Neuronal stem cell (in vitro differentiated cells): ENCODE results near the gene TSC22D4.

Source experiments
- DNase-seq: peaks from one replicate; pipeline ENCODE4 v3.0.0-alpha.2; 2013; ENCODE audit warnings: low spot score
- H2AFZ ChIP-seq: one replicate; pipeline ENCODE4 v1.6.1; 2013; ENCODE audit warnings: mild to moderate bottlenecking, low read length, inconsistent platforms
- H2AK5ac ChIP-seq: 2 replicates; pipeline ENCODE4 v1.6.1; 2013; ENCODE audit warnings: low read depth, mild to moderate bottlenecking, inconsistent platforms, low read length, moderate library complexity, mixed read lengths
- H2BK120ac ChIP-seq: 2 replicates; pipeline ENCODE4 v1.6.1; 2013; ENCODE audit warnings: low read depth, mild to moderate bottlenecking, inconsistent platforms, low read length, moderate library complexity, mixed read lengths
- H2BK12ac ChIP-seq: one replicate; pipeline ENCODE4 v1.6.1; 2013; ENCODE audit warnings: low read length, inconsistent platforms
- H2BK15ac ChIP-seq: 2 replicates; pipeline ENCODE4 v1.6.1; 2013; ENCODE audit warnings: mild to moderate bottlenecking, low read length, inconsistent platforms, mixed read lengths
- H2BK5ac ChIP-seq: one replicate; pipeline ENCODE4 v1.6.1; 2013; ENCODE audit warnings: inconsistent platforms, mild to moderate bottlenecking, low read length, moderate library complexity
- H3K14ac ChIP-seq: one replicate; pipeline ENCODE4 v1.6.1; 2013; ENCODE audit warnings: low read length, inconsistent platforms
- H3K18ac ChIP-seq: 2 replicates; pipeline ENCODE4 v1.6.1; 2013; ENCODE audit warnings: low read length, inconsistent platforms
- H3K23ac ChIP-seq: 2 replicates; pipeline ENCODE4 v1.6.1; 2013; ENCODE audit warnings: low read depth, mild to moderate bottlenecking, mixed read lengths, low read length, inconsistent platforms; ENCODE audit not compliant: poor library complexity
- H3K27ac ChIP-seq: replicated peaks from 3 replicates; pipeline ENCODE4 v1.5.1; 2013; ENCODE audit warnings: low read length, inconsistent platforms
- H3K27me3 ChIP-seq, 3 experiments: 2 replicates each; pipeline ENCODE4 v1.6.1; 2013; ENCODE audit warnings: low read length in 3 of 3, mild to moderate bottlenecking in 2 of 3, inconsistent platforms in 1 of 3, low read depth in 1 of 3, mixed read lengths in 1 of 3, moderate library complexity in 1 of 3; ENCODE audit not compliant: control insufficient read depth in 3 of 3, insufficient read depth in 3 of 3
- H3K36me3 ChIP-seq, 2 donors: replicated peaks in 1 of 2; 2 replicates each; pipeline ENCODE4 v1.6.1; 2013; ENCODE audit warnings: low read length in 2 of 2; ENCODE audit not compliant: control insufficient read depth in 2 of 2, insufficient read depth in 2 of 2
- H3K4ac ChIP-seq: 2 replicates; pipeline ENCODE4 v1.6.1; 2013; ENCODE audit warnings: inconsistent platforms, mild to moderate bottlenecking, low read length, moderate library complexity
- H3K4me1 ChIP-seq, 2 donors: 1 replicate in 1 of 2; 2 replicates in 1 of 2; pipeline ENCODE4 v1.6.1; 2013; ENCODE audit warnings: low read length in 2 of 2, low read depth in 1 of 2; ENCODE audit not compliant: control insufficient read depth in 2 of 2, insufficient read depth in 1 of 2
- H3K4me2 ChIP-seq: one replicate; pipeline ENCODE4 v1.6.1; 2013; ENCODE audit warnings: mild to moderate bottlenecking, low read length, inconsistent platforms; ENCODE audit not compliant: insufficient read depth, poor library complexity, severe bottlenecking
- H3K4me3 ChIP-seq, 2 donors: 2 replicates each; pipeline ENCODE4 v1.5.1; 2013; ENCODE audit warnings: low read length in 2 of 2, mild to moderate bottlenecking in 2 of 2, inconsistent platforms in 1 of 2, moderate library complexity in 1 of 2
- H3K79me1 ChIP-seq: one replicate; pipeline ENCODE4 v1.6.1; 2013; ENCODE audit warnings: low read depth, mild to moderate bottlenecking, inconsistent platforms, low read length, moderate library complexity
- H3K9ac ChIP-seq: one replicate; pipeline ENCODE4 v1.6.1; 2013; ENCODE audit warnings: mild to moderate bottlenecking, low read depth, low read length, inconsistent platforms; ENCODE audit not compliant: poor library complexity
- H3K9me3 ChIP-seq, 2 donors: replicated peaks in 1 of 2; 2 replicates each; pipeline versions ENCODE3 to v1.6.1; 2013; ENCODE audit warnings: low read length in 2 of 2, mild to moderate bottlenecking in 2 of 2, inconsistent platforms in 1 of 2, low read depth in 1 of 2, mixed read lengths in 1 of 2, moderate library complexity in 1 of 2; ENCODE audit not compliant: control insufficient read depth in 2 of 2, insufficient read depth in 1 of 2
- H4K8ac ChIP-seq: one replicate; pipeline ENCODE4 v1.6.1; 2013; ENCODE audit warnings: low read depth, mild to moderate bottlenecking, inconsistent platforms, low read length, moderate library complexity
- H4K91ac ChIP-seq: one replicate; pipeline ENCODE4 v1.6.1; 2013; ENCODE audit warnings: low read length, low read depth, mild to moderate bottlenecking, inconsistent platforms; ENCODE audit not compliant: poor library complexity
- WGBS, 2 donors: extraction: QIAGEN DNeasy Blood & Tissue Kit; methylation state at CpG; one replicate each; pipeline ENCODE4 v1.1.7; 2013; ENCODE audit warnings: missing lambda C conversion rate in 2 of 2, mixed read lengths in 1 of 2; ENCODE audit not compliant: insufficient read length in 2 of 2, insufficient replicate concordance in 1 of 2; ENCODE audit errors: extremely low coverage in 2 of 2; 5-methylcytosine and 5-hydroxymethylcytosine counted together

Gene TSC22D4

DNA sequence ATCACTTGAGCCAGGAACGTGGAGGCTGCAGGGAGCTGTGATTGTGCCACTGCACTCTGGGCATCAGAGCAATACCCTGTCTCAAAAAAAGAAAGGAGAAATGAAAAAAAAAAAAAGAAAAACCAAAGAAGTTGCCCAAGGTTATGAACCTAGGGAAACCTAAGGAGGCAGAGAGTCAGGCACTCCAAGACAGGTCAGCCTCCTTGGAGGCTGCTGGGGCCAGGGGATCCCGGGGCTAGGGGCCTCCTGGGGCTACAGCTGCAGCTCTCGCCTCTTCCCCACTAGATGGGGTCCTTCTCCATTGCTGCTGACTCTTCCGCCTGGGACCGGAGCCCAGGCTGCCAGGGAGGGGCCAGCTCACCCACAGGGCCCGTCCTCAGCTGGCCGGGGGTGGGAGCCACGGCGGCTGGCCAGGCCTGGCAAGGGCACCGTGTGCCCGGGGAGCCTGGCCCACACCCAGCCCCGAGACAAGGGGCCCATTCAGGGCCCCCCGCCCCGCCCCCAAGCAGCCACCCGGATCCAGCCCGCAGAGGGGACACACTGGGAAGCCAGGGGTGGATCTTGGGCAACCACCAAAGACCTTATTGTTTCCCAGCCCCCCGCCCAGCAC, 13.2 kb downstream of the TSC22D4 start:
- Histone ChIP-seq H2BK15ac (no peak overlapping the region), H3K79me1 (no peaks in the 10 kb centered on the region), H3K4me1 (peaks cover 4% of the 10 kb centered on the region in 2 donors), H3K9me3 (no peaks in the 10 kb centered on the region), H3K36me3 (peaks cover 5 to 20% of the 10 kb centered on the region in 2 donors), H2BK120ac (no peak overlapping the region), H2AK5ac (no peak overlapping the region), H3K14ac (no peak overlapping the region), H3K23ac (no peak overlapping the region), H4K8ac (no peak overlapping the region), H4K91ac (no peak overlapping the region), H3K4me3 (no peak overlapping the region), H2AFZ (no peak overlapping the region), H2BK12ac (no peak overlapping the region), H3K4me2 (peak overlapping the region; percentile 31), H2BK5ac (no peak overlapping the region), H3K18ac (no peak overlapping the region), H3K9ac (peak overlapping the region; percentile 34), H3K27ac (no peak overlapping the region), H3K4ac (no peak overlapping the region), H3K27me3 (no peaks in the 10 kb centered on the region)
- WGBS, 2 donors = no CpG with 5 or more reads among the region's 17 CpGs
- DNase-seq = peak; percentile 54

DNA sequence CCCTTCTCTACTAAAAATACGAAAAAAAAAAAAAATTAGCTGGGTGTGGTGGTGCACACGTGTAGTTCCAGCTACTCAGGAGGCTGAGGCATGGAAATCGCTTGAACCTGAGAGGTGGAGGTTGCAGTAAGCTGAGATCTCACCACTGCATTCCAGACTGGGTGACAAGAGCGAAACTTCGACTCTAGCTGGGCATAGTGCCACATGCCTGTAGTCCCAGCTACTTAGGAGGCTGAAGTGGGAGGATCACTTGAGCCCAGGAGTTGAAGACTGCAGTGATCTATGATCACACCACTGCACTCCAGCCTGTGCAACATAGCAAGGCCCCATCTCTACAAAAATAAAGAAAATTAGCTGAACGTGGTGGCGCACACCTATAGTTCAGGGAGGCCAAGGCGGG, 13.7 kb downstream of the TSC22D4 start:
- Histone ChIP-seq H3K79me1 (no peaks in the 10 kb centered on the region), H3K14ac (no peak overlapping the region), H3K4ac (no peak overlapping the region), H3K27ac (no peak overlapping the region), H3K18ac (no peak overlapping the region), H3K4me1 (peaks cover 4% of the 10 kb centered on the region in 2 donors), H3K27me3 (no peaks in the 10 kb centered on the region), H3K36me3 (peaks cover 2 to 15% of the 10 kb centered on the region in 2 donors), H3K9ac (no peak overlapping the region), H4K91ac (no peak overlapping the region), H2BK120ac (no peak overlapping the region), H3K23ac (no peak overlapping the region), H4K8ac (no peak overlapping the region), H3K4me2 (no peak overlapping the region), H2AK5ac (no peak overlapping the region), H2BK15ac (no peak overlapping the region), H3K4me3 (no peak overlapping the region), H3K9me3 (no peaks in the 10 kb centered on the region), H2AFZ (no peak overlapping the region), H2BK12ac (no peak overlapping the region), H2BK5ac (no peak overlapping the region)
- no CpG with 5 or more reads among the region's 8 CpGs for WGBS, 2 donors
- no peak for DNase-seq

DNA sequence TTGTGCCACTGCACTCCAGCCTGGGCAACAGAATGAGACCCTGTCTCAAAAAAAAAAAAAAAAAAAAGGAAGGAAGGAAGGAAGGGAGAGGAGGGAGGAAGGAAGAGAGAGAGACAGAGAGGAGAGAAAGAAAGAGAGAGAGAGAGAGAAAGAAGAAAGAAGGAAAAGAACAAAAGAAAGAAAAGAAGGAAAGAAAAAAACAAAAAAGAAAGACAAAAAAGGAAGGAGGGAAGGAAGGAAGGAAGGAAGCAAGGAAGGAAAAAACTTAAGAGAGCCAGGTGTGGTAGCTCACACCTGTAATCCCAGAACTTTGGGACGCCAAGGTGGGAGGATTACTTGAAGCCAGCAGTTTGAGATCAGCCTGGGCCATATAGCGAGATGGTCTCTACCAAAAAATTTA, 14.2 kb downstream of the TSC22D4 start:
- H2AK5ac ChIP-seq = no peak overlapping the region
- H3K27ac ChIP-seq = no peak overlapping the region
- no peak overlapping the region for H3K9ac ChIP-seq
- H2AFZ ChIP-seq = no peak overlapping the region
- no peak overlapping the region for H2BK12ac ChIP-seq
- no peak overlapping the region for H3K4me2 ChIP-seq
- no peak overlapping the region for H3K4ac ChIP-seq
- H4K91ac ChIP-seq = no peak overlapping the region
- peaks cover 4% of the 10 kb centered on the region in 2 donors for H3K4me1 ChIP-seq
- H2BK120ac ChIP-seq = no peak overlapping the region
- no peak overlapping the region for H3K4me3 ChIP-seq
- H3K9me3 ChIP-seq = no peaks in the 10 kb centered on the region
- no peak overlapping the region for H3K18ac ChIP-seq
- H4K8ac ChIP-seq = no peak overlapping the region
- H3K36me3 ChIP-seq = peaks cover 2 to 15% of the 10 kb centered on the region in 2 donors
- H3K79me1 ChIP-seq = no peaks in the 10 kb centered on the region
- DNase-seq = no peak
- H2BK15ac ChIP-seq = no peak overlapping the region
- H3K23ac ChIP-seq = no peak overlapping the region
- no CpG with 5 or more reads among the region's 2 CpGs for WGBS, 2 donors
- H2BK5ac ChIP-seq = no peak overlapping the region
- no peaks in the 10 kb centered on the region for H3K27me3 ChIP-seq
- H3K14ac ChIP-seq = no peak overlapping the region

DNA sequence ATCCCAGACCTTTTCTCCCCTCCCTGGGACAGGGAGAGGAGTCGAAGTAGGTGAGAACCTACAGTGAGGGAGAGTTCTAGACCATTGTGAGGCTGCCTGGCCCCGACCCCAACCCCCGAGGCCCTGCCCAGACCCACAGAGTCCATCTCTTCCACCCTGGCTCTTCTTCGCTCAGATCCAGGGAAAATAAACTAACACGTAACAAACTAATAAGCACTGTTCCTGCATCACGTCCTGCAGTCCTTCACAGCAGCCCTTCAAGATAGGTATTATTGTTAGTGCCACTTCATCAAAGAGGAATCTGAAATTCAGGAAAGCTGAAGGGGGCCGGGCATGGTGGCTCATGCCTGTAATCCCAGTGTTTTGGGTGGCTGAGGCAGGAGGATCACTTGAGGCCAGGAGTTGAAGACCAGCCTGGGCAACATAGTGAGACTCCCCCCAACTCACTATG, 14.8 kb downstream of the TSC22D4 start, which contains the start of gene SPACDR:
Gene SPACDR, minus strand, starts transcription at position 51 of the 451 bp plus-strand sequence. CDS start 235 bp downstream, outside the sequence.
- no peak within 1 kb of the TSS for H3K4ac ChIP-seq
- no peak within 1 kb of the TSS for H3K23ac ChIP-seq
- H3K18ac ChIP-seq = no peak within 1 kb of the TSS
- no peak within 1 kb of the TSS for H4K91ac ChIP-seq
- H2BK5ac ChIP-seq = no peak within 1 kb of the TSS
- no peak within 1 kb of the TSS for H2BK120ac ChIP-seq
- H2BK12ac ChIP-seq = no peak within 1 kb of the TSS
- DNase-seq = no peak
- H3K27me3 ChIP-seq = no peaks in the 10 kb centered on the region
- H3K79me1 ChIP-seq = no peaks in the 10 kb centered on the region
- H3K14ac ChIP-seq = no peak within 1 kb of the TSS
- no peaks in the 10 kb centered on the region for H3K4me1 ChIP-seq
- H2AFZ ChIP-seq = no peak within 1 kb of the TSS
- H2BK15ac ChIP-seq = no peak within 1 kb of the TSS
- no CpG with 5 or more reads among the region's 7 CpGs for WGBS, 2 donors
- H3K27ac ChIP-seq = no peak within 1 kb of the TSS
- no peak within 1 kb of the TSS for H3K9ac ChIP-seq
- no peak within 1 kb of the TSS for H3K4me2 ChIP-seq
- H2AK5ac ChIP-seq = no peak within 1 kb of the TSS
- no peak within 1 kb of the TSS for H3K4me3 ChIP-seq
- no peaks in the 10 kb centered on the region for H3K9me3 ChIP-seq
- H3K36me3 ChIP-seq = peaks cover 2 to 15% of the 10 kb centered on the region in 2 donors
- H4K8ac ChIP-seq = no peak within 1 kb of the TSS
